ENCODE data around the gene U2AF1L4. TPM values are rescaled to one million over a fixed set of nuclear protein-coding genes. Genes with fewer than 3 reads are reported as not detected.
A peak's percentile ranks its signal among the peaks of the same experiment; 100 is the strongest.

The U2AF1L4 gene
- total RNA-seq (10 to 100 TPM; 16.3 to 53.5 (median 27.9) TPM), polyA plus RNA-seq (10 to 100 TPM; 12.7 to 23.4 (median 16.0) TPM)

GRCh38 chr19:35745328-35746086 lies at the start of gene U2AF1L4, which contains the start of gene PSENEN:
Gene U2AF1L4, minus strand, starts transcription at chr19:35745418. Its CDS starts 27 bp downstream, at chr19:35745391.
Gene PSENEN, plus strand, starts transcription at chr19:35745651. Its CDS starts 280 bp downstream, at chr19:35745931.
- TF ChIP-seq CTCF (IDR thresholded peaks at IDR 0.05) (no peak), POLR2A (IDR thresholded peaks at IDR 0.05) (peak in 1 of 2 donors; percentile 48), POLR2AphosphoS5 (IDR thresholded peaks at IDR 0.05) (peak in 3 of 4 donors; percentile 79 to 90 (median 79))
- intact Hi-C loops (cut with DNase I) = loop anchor here (5.0 kb wide), 1 partner anchor 252 kb away; the partner anchor contains the start of gene SDHAF1
- no peaks in the 10 kb centered on the region for H3K9me3 ChIP-seq
- peaks cover 0 to 62% (median 54%) of the 10 kb centered on the region in 4 donors for H3K4me1 ChIP-seq
- H3K27me3 ChIP-seq = no peaks in the 10 kb centered on the region
- H3K36me3 ChIP-seq = peaks cover 0 to 11% (median 5%) of the 10 kb centered on the region in 4 donors
- H3K4me3 ChIP-seq = peak within 1 kb of the TSS; percentile 90 to 98 (median 92)
- WGBS, 2 donors = 0 to 1% methylated on average over 40 of the region's 40 CpGs
- peak; percentile 100 for DNase-seq
- peak within 1 kb of the TSS; percentile 100 for H3K27ac ChIP-seq

- H3K27me3 ChIP-seq = peaks cover 0 to 35% (median 29%) of the 10 kb centered on the region in 3 donors
- no peaks in the 10 kb centered on the region for H3K9me3 ChIP-seq
- peaks cover 0 to 8% (median 0%) of the 10 kb centered on the region in 4 donors for H3K4me1 ChIP-seq
- no peak overlapping the region for H3K4me3 ChIP-seq
- 67 to 77% methylated on average over 7 of the region's 7 CpGs for WGBS, 2 donors
- no peak overlapping the region for H3K27ac ChIP-seq
- H3K36me3 ChIP-seq = no peaks in the 10 kb centered on the region
- TF ChIP-seq POLR2AphosphoS5 (IDR thresholded peaks at IDR 0.05) = no peak
- TF ChIP-seq POLR2A (IDR thresholded peaks at IDR 0.05) = no peak
- intact Hi-C loops (cut with DNase I) = no loop called here
- no peak for DNase-seq
Measured at GRCh38 chr19:35793381-35794165, 48.4 kb upstream of the U2AF1L4 start.

- TF ChIP-seq POLR2A (IDR thresholded peaks at IDR 0.05) (no peak), EP300 (IDR thresholded peaks at IDR 0.05) (no peak), POLR2AphosphoS5 (IDR thresholded peaks at IDR 0.05) (no peak), CTCF (IDR thresholded peaks at IDR 0.05) (no peak)
- WGBS, 2 donors = 80 to 83% methylated on average over 8 of the region's 8 CpGs
- Histone ChIP-seq H3K4me3 (no peak overlapping the region), H3K9me3 (no peaks in the 10 kb centered on the region), H3K27ac (no peak overlapping the region), H3K27me3 (peaks cover 0 to 28% (median 22%) of the 10 kb centered on the region in 3 donors), H3K36me3 (no peaks in the 10 kb centered on the region), H3K4me1 (peaks cover 0 to 8% (median 0%) of the 10 kb centered on the region in 4 donors)
- DNase-seq = no peak
- intact Hi-C loops (cut with DNase I) = no loop called here
Measured at GRCh38 chr19:35792888-35793287, 47.7 kb upstream of the U2AF1L4 start.

- Histone ChIP-seq H3K4me3 (no peak overlapping the region), H3K36me3 (no peaks in the 10 kb centered on the region), H3K27ac (no peak overlapping the region), H3K4me1 (peaks cover 0 to 3% (median 0%) of the 10 kb centered on the region in 4 donors), H3K27me3 (peaks cover 0 to 22% (median 16%) of the 10 kb centered on the region in 3 donors), H3K9me3 (no peaks in the 10 kb centered on the region)
- 89 to 90% methylated on average over 15 of the region's 15 CpGs for WGBS, 2 donors
- DNase-seq = no peak
- TF ChIP-seq POLR2AphosphoS5 (IDR thresholded peaks at IDR 0.05) (no peak), POLR2A (IDR thresholded peaks at IDR 0.05) (no peak), CTCF (IDR thresholded peaks at IDR 0.05) (no peak), EP300 (IDR thresholded peaks at IDR 0.05) (no peak)
- intact Hi-C loops (cut with DNase I) = no loop called here
Measured at GRCh38 chr19:35792312-35792711, 47.1 kb upstream of the U2AF1L4 start.

Measured in sigmoid colon (tissue), 7 donors.